Keratinocyte (primary cell): ENCODE data around the gene FOXK2.
"Not testable (repeated sequence)": the region's sequence is repeated elsewhere in the genome, so short reads cannot be mapped to it uniquely, and the experiment has no call there.

Source experiments
- EZH2 ChIP-seq: IDR thresholded peaks from one replicate; pipeline ENCODE4 v1.6.1; 2012; ENCODE audit warnings: inconsistent platforms, mild to moderate bottlenecking, low read length, moderate library complexity
- TF ChIP-seq, protein P1 (sequence below), 3 experiments: IDR thresholded peaks in 1 of 3; conservative IDR thresholded peaks in 1 of 3; optimal IDR thresholded peaks in 1 of 3; 2 replicates in 2 of 3; 3 replicates in 1 of 3; pipeline versions ENCODE3 to v1.5.1; 2011; ENCODE audit warnings: low read length in 3 of 3, mild to moderate bottlenecking in 3 of 3, moderate library complexity in 2 of 3, control low read depth in 1 of 3, inconsistent platforms in 1 of 3; ENCODE audit not compliant: insufficient read depth in 2 of 3; ENCODE audit errors: extremely low read depth in 1 of 3

DNA sequence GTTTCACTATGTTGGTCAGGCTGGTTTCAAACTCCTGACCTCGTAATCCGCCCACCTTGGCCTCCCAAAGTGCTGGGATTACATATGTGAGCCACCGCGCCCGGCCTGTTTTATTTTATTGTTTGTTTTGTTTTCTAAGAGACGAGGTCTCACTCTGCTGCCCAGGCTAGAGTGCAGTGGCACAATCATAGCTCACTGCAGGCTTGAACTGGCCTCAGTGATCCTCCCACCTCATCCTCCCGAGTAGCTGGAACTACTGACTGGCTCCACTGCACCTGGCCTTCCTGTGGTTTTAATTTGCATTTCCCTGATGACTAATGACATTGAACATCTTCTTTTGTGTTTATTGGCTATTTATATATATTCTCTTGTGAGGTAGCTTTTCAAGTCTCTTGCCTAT, 13.1 kb upstream of the FOXK2 start:
- TF ChIP-seq, protein P1, sequence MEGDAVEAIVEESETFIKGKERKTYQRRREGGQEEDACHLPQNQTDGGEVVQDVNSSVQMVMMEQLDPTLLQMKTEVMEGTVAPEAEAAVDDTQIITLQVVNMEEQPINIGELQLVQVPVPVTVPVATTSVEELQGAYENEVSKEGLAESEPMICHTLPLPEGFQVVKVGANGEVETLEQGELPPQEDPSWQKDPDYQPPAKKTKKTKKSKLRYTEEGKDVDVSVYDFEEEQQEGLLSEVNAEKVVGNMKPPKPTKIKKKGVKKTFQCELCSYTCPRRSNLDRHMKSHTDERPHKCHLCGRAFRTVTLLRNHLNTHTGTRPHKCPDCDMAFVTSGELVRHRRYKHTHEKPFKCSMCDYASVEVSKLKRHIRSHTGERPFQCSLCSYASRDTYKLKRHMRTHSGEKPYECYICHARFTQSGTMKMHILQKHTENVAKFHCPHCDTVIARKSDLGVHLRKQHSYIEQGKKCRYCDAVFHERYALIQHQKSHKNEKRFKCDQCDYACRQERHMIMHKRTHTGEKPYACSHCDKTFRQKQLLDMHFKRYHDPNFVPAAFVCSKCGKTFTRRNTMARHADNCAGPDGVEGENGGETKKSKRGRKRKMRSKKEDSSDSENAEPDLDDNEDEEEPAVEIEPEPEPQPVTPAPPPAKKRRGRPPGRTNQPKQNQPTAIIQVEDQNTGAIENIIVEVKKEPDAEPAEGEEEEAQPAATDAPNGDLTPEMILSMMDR (optimal IDR thresholded peaks at IDR 0.05 in 1 of 3, IDR thresholded peaks at IDR 0.05 in 1 of 3, conservative IDR thresholded peaks at IDR 0.05 in 1 of 3; ENCODE audit: extremely low read depth in 1 of 3, insufficient read depth in 2 of 3, low read length in 3 of 3): not testable (repeated sequence)
- not testable (repeated sequence) for TF ChIP-seq EZH2
